ENCODE results near the gene WIPI1. TPM values are rescaled to one million over a fixed set of nuclear protein-coding genes. Genes with fewer than 3 reads are reported as not detected.
A peak's percentile ranks its signal among the peaks of the same experiment; 100 is the strongest.

Gene WIPI1
- polyA plus RNA-seq, 2 of the 4 experiments (the other 2 are of a cell fraction): 9.5 to 19.7 TPM

DNA sequence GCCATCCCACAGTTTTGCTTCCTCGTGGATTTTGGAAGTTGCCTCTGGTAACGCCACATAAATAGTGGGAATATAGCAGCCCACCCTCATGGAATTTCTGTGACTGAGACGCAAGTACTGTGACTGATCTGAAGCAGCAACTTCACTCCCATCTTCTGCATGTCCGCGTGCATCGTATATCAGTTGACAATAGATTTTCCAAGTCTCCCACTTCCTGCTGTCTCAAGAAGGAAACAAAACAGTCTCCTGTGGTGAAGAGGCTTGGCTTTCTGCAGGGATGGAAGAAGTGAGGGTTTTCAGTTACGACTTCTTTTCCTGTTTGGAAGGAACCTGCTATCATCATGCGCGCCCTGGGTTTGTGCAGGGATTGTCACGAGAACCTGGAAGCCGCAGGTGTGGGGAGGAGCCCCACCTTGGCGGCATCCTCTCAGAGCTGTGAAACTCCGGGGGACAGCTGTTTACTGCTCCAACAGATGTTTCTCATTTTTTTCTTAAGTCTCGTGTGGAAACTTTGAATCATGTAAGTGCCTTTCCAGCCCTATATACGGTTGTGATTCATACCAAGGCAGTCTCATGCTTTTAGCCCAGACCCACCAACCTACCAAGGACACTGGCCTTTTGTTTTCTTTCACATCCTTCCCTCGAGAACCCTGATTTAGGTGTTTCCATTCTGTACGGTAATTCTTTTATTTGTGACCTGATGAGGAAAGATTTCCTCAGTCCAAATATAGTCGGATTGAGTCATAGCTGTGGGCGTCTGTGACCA lies 57.5 kb downstream of the WIPI1 start (continued):
- TF ChIP-seq, protein P1, sequence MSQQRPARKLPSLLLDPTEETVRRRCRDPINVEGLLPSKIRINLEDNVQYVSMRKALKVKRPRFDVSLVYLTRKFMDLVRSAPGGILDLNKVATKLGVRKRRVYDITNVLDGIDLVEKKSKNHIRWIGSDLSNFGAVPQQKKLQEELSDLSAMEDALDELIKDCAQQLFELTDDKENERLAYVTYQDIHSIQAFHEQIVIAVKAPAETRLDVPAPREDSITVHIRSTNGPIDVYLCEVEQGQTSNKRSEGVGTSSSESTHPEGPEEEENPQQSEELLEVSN (IDR thresholded peaks at IDR 0.05; ENCODE audit: borderline replicate concordance, low read depth): no peak
- TF ChIP-seq, protein P2, sequence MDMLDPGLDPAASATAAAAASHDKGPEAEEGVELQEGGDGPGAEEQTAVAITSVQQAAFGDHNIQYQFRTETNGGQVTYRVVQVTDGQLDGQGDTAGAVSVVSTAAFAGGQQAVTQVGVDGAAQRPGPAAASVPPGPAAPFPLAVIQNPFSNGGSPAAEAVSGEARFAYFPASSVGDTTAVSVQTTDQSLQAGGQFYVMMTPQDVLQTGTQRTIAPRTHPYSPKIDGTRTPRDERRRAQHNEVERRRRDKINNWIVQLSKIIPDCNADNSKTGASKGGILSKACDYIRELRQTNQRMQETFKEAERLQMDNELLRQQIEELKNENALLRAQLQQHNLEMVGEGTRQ (IDR thresholded peaks at IDR 0.05): no peak

DNA sequence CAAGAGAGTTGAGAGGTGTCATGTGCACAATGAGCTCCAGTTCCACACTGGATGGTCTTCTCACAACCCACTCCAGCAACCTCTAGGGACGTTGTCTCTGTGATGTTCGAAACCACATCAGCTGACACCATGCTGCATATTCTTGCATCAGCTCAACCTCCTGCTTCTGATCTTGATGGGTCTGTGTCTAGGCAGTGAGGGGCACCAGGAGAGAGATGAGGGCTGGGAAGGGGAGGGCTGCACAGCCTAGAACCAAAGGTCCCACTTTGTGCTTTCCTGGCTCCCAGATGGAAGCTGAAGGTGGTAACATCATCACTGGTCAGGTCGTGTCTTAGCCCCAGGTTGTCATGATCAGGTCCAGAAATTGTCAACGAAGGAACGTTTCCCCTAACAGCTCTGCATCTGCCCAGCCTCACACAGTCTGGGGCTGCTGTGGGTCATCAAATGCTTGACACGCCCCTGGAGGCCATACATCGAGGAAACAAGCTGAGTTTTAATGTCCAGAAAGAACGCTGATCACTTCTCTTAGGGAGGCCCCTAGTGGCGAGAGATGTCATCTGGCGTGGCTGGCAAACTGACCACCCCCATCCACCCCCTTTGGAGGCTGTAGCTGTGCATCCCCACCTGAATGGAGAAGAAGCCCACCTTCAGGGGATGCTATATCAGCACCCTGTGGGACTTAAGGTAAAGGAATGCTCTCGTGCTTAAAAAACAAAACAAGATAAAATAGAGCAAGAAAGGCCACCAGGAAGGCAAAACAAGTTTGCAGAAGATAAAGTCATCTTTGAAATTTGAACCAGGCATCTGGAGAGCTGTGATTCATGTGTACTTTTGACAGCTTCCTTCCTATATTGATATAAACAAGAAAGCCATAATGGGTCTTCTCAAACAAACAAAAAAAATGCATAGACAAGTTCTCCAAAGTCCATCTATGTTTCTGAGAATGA lies 58.3 kb downstream of the WIPI1 start:
- WGBS (ENCODE audit: missing lambda C conversion rate): 20% methylated on average over 11 of the region's 11 CpGs
- 0 out of 3 replicates have a peak, but pooled peaks cover 4% of the 10 kb centered on the region for H3K9me3 ChIP-seq
- FAIRE-seq (peak; percentile 7), DNase-seq (ENCODE audit: low read depth in 1 of 2, low spot score in 1 of 2) (peak; percentile 82 to 96), ATAC-seq (peak; percentile 94 to 97)
- ChIA-PET POLR2A (interaction anchor here (0.6 to 1.7 kb wide), 4 partner anchors 9 to 134 kb away, joined by 3 to 23 read pairs (median 4); partner anchors contain the start of genes ARSG and SLC16A6), CTCF (interaction anchor here (0.5 to 6.9 kb wide), 71 partner anchors 8 to 644 kb away, joined by 3 to 122 read pairs (median 6); partner anchors contain the start of genes AMZ2, ARSG, SLC16A6 and WIPI1)
- no peak overlapping the region for H3K4me3 ChIP-seq
- no peak for TF ChIP-seq MYC (IDR thresholded peaks at IDR 0.05; ENCODE audit: borderline replicate concordance, low read length)
- TF ChIP-seq HEYL (CRISPR knock-in tag; IDR thresholded peaks at IDR 0.05): no peak
- TF ChIP-seq KDM1A (IDR thresholded peaks at IDR 0.05; ENCODE audit: low read depth): no peak
- TF ChIP-seq, protein P2 (IDR thresholded peaks at IDR 0.05): no peak
- no peak for TF ChIP-seq RNF2 (IDR thresholded peaks at IDR 0.05; ENCODE audit: borderline replicate concordance, low read depth)
- 0 out of 2 replicates have a peak, but pooled peaks have one; percentile 46 for TF ChIP-seq EHF (CRISPR knock-in tag; IDR thresholded peaks at IDR 0.05)
- TF ChIP-seq ZFP36 (IDR thresholded peaks at IDR 0.05; ENCODE audit: borderline replicate concordance, partially characterized antibody): no peak
- TF ChIP-seq HDAC2 (IDR thresholded peaks at IDR 0.05): no peak
- TF ChIP-seq, protein P3, sequence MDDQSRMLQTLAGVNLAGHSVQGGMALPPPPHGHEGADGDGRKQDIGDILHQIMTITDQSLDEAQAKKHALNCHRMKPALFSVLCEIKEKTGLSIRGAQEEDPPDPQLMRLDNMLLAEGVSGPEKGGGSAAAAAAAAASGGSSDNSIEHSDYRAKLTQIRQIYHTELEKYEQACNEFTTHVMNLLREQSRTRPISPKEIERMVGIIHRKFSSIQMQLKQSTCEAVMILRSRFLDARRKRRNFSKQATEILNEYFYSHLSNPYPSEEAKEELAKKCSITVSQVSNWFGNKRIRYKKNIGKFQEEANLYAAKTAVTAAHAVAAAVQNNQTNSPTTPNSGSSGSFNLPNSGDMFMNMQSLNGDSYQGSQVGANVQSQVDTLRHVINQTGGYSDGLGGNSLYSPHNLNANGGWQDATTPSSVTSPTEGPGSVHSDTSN (IDR thresholded peaks at IDR 0.05): no peak
- TF ChIP-seq, protein P4, sequence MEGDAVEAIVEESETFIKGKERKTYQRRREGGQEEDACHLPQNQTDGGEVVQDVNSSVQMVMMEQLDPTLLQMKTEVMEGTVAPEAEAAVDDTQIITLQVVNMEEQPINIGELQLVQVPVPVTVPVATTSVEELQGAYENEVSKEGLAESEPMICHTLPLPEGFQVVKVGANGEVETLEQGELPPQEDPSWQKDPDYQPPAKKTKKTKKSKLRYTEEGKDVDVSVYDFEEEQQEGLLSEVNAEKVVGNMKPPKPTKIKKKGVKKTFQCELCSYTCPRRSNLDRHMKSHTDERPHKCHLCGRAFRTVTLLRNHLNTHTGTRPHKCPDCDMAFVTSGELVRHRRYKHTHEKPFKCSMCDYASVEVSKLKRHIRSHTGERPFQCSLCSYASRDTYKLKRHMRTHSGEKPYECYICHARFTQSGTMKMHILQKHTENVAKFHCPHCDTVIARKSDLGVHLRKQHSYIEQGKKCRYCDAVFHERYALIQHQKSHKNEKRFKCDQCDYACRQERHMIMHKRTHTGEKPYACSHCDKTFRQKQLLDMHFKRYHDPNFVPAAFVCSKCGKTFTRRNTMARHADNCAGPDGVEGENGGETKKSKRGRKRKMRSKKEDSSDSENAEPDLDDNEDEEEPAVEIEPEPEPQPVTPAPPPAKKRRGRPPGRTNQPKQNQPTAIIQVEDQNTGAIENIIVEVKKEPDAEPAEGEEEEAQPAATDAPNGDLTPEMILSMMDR (IDR thresholded peaks at IDR 0.05): peak; percentile 95
- TF ChIP-seq ZSCAN20 (CRISPR knock-in tag; IDR thresholded peaks at IDR 0.05): no peak
- TF ChIP-seq KDM5A (IDR thresholded peaks at IDR 0.05): no peak
- no peak for TF ChIP-seq CHD4 (IDR thresholded peaks at IDR 0.05; ENCODE audit: borderline replicate concordance)
- TF ChIP-seq RAD21 (conservative IDR thresholded peaks at IDR 0.05 in 1 of 2, IDR thresholded peaks at IDR 0.05 in 1 of 2): peak; percentile 92 to 95
- TF ChIP-seq, protein P5, sequence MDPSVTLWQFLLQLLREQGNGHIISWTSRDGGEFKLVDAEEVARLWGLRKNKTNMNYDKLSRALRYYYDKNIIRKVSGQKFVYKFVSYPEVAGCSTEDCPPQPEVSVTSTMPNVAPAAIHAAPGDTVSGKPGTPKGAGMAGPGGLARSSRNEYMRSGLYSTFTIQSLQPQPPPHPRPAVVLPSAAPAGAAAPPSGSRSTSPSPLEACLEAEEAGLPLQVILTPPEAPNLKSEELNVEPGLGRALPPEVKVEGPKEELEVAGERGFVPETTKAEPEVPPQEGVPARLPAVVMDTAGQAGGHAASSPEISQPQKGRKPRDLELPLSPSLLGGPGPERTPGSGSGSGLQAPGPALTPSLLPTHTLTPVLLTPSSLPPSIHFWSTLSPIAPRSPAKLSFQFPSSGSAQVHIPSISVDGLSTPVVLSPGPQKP (IDR thresholded peaks at IDR 0.05; ENCODE audit: low read depth, low read length): no peak
- TF ChIP-seq CEBPB (IDR thresholded peaks at IDR 0.05): no peak
- TF ChIP-seq SMC3 (IDR thresholded peaks at IDR 0.05): peak; percentile 96
- TF ChIP-seq MAFK (IDR thresholded peaks at IDR 0.05; ENCODE audit: partially characterized antibody): no peak
- TF ChIP-seq POLR2AphosphoS2 (conservative IDR thresholded peaks at IDR 0.05; ENCODE audit: low read length): no peak
- H3K4me1 ChIP-seq: 0 out of 3 replicates have a peak, but pooled peaks cover 3% of the 10 kb centered on the region
- H3K27ac ChIP-seq: peak overlapping the region; percentile 37 to 64; a peak in 5 of 6 replicates
- H3K4me2 ChIP-seq: peak overlapping the region; percentile 32
